Prostate gland (tissue), 2 donors: ENCODE results near the gene PEX26. TPM values are rescaled to one million over a fixed set of nuclear protein-coding genes. Genes with fewer than 3 reads are reported as not detected.

Source experiments
- DNase-seq: peaks from one replicate; pipeline ENCODE4 v3.0.0-alpha.2; 2019; ENCODE audit warnings: low spot score
- H3K27ac ChIP-seq, 2 donors: fragments of 200-600 bp; sonication (generic); 2 replicates each; pipeline ENCODE4 v1.5.1; 2017 to 2019
- H3K27me3 ChIP-seq: fragments of 200-600 bp; sonication (generic); replicated peaks from 2 replicates; pipeline ENCODE4 v1.5.1; 2019; ENCODE audit not compliant: insufficient read depth
- H3K36me3 ChIP-seq, 2 donors: fragments of 200-600 bp; sonication (generic); 1 replicate in 1 of 2; 2 replicates in 1 of 2; pipeline versions ENCODE4 v1.5.1 to v1.8.1; 2017 to 2019
- H3K4me1 ChIP-seq: fragments of 200-600 bp; sonication (generic); replicated peaks from 2 replicates; pipeline ENCODE4 v1.5.1; 2019
- H3K4me3 ChIP-seq, 2 donors: fragments of 200-600 bp; sonication (generic); 2 replicates each; pipeline ENCODE4 v1.5.1; 2017 to 2019
- H3K9me3 ChIP-seq: fragments of 200-600 bp; sonication (generic); 2 replicates; pipeline ENCODE4 v1.5.1; 2017
- POLR2A ChIP-seq: fragments of 450-650 bp; IDR thresholded peaks from one replicate; pipeline ENCODE4 v1.6.1; 2016; ENCODE audit warnings: antibody characterized with exemption, mild to moderate bottlenecking
- POLR2AphosphoS5 ChIP-seq: sonication (generic); formaldehyde crosslinking; IDR thresholded peaks from one replicate; pipeline ENCODE4 v1.6.1; 2017; ENCODE audit warnings: antibody characterized with exemption
- WGBS: methylation state at CpG from one replicate; pipeline ENCODE4 v1.1.5; 2018; 5-methylcytosine and 5-hydroxymethylcytosine counted together
- intact Hi-C: fragments of 100-400 bp; cut with DNase I; formaldehyde crosslinking; loops from one replicate; pipeline ENCODE4 v1.14.2; 2022
- total RNA-seq, 2 donors: library from RNA; depleted of rRNA; stranded (reverse); fragments of >200 nt; gene quantifications; one replicate each; pipeline ENCODE4 v1.1.0, GENCODE V29; 2016
- TF ChIP-seq, protein P1 (sequence below), 4 experiments: fragments of 200-600 bp in 2 of 4; fragments of 450-650 bp in 2 of 4; sonication (generic) in 2 of 4; IDR thresholded peaks; 1 replicate in 3 of 4; 2 replicates in 1 of 4; pipeline ENCODE4 v1.5.1; 2016 to 2019; ENCODE audit warnings: antibody characterized with exemption in 4 of 4, mild to moderate bottlenecking in 2 of 4, moderate library complexity in 2 of 4

PEX26 gene
- total RNA-seq, 2 donors from 2014 or later = 34.7 to 38.2 TPM

DNA sequence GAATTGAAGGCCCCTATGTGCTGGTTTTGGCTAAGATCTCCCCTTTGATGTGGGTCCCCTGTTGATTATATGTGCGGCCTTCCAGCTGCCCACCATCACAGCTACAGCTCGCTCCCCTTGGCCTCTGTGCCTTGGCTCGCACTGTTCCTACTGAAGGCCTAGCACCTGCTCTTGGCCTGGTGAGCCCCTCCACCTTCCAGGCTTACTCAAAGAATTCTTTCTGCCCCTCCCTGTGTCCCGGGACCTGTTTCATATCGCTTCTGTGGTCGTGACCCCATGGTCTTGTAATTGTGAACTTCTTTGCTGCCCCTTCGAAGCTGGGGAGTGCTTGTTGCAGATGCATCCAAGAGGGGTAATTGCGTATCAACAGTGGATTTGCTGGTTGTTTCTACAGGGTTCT, 12.5 kb downstream of the PEX26 start:
- DNase-seq = no peak
- Histone ChIP-seq H3K36me3 (peaks cover 10 to 11% of the 10 kb centered on the region in 2 donors), H3K27ac (no peak overlapping the region), H3K4me3 (no peak overlapping the region), H3K9me3 (no peaks in the 10 kb centered on the region), H3K4me1 (no peaks in the 10 kb centered on the region), H3K27me3 (no peaks in the 10 kb centered on the region)
- no peak for TF ChIP-seq POLR2A
- TF ChIP-seq, protein P1, sequence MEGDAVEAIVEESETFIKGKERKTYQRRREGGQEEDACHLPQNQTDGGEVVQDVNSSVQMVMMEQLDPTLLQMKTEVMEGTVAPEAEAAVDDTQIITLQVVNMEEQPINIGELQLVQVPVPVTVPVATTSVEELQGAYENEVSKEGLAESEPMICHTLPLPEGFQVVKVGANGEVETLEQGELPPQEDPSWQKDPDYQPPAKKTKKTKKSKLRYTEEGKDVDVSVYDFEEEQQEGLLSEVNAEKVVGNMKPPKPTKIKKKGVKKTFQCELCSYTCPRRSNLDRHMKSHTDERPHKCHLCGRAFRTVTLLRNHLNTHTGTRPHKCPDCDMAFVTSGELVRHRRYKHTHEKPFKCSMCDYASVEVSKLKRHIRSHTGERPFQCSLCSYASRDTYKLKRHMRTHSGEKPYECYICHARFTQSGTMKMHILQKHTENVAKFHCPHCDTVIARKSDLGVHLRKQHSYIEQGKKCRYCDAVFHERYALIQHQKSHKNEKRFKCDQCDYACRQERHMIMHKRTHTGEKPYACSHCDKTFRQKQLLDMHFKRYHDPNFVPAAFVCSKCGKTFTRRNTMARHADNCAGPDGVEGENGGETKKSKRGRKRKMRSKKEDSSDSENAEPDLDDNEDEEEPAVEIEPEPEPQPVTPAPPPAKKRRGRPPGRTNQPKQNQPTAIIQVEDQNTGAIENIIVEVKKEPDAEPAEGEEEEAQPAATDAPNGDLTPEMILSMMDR (IDR thresholded peaks at IDR 0.05) = no peak
- no peak for TF ChIP-seq POLR2AphosphoS5
- 93% methylated on average over 8 of the region's 8 CpGs for WGBS
- intact Hi-C loops = no loop called here

DNA sequence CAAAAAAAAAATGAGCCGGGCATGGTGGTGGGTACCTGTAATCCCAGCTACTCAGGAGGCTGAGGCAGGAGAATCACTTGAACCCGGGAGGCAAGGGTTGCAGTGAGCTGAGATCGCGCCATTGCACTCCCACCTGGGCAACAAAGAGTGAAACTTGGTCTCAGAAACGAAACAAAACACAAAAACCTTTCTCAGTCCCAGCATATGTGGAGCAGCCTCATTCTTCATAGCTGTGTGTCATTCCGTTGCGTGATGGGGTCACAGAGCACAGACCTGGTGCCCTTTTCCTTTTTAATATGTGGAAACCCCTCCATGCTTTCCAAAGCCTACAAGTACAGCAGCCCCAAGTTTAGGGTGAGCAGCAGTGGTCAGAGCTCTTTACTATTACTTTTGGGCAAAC, 13.7 kb downstream of the PEX26 start:
- Histone ChIP-seq H3K4me1 (no peaks in the 10 kb centered on the region), H3K4me3 (peak overlapping the region in 1 of 2 donors; percentile 26), H3K9me3 (no peaks in the 10 kb centered on the region), H3K36me3 (peaks cover 10 to 11% of the 10 kb centered on the region in 2 donors), H3K27me3 (no peaks in the 10 kb centered on the region), H3K27ac (peak overlapping the region; percentile 82 to 86)
- no peak for TF ChIP-seq POLR2AphosphoS5
- no peak for TF ChIP-seq POLR2A
- TF ChIP-seq, protein P1 (IDR thresholded peaks at IDR 0.05) = no peak
- 64% methylated on average over 7 of the region's 7 CpGs for WGBS
- intact Hi-C loops = no loop called here
- DNase-seq = no peak

DNA sequence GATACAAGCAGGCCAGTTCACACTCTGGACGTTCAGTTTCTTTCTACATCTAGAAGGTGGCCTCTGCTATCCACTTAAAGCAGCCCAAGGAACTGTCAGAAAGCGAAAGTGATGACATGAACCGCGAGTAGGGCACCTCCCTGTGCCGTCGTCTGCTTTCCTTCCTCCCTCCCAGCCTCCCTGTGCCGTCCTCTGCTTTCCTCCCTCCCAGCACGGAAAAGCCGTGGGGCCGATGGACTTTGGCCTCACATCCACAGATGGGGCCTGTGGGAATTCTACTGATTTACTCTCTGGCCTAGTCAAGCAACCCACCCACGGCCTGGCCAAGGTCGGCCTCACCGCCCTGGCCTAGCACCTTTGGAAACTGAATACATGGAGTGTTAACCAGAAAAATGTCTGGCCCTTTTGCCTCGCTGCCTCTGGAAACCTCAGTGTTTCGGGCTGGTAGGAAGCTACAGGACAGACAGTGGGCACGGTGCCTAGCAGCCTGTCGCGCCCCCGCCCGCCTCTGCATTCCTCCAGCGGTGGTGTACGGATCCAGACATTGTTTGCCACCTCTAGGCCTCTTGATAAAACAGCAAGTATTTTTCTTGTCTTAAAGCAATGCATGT, 14.2 kb downstream of the PEX26 start:
- H3K4me3 ChIP-seq = peak overlapping the region; percentile 15 to 26
- WGBS = 44% methylated on average over 22 of the region's 22 CpGs
- intact Hi-C loops = no loop called here
- H3K36me3 ChIP-seq = peaks cover 10 to 11% of the 10 kb centered on the region in 2 donors
- DNase-seq = peak; percentile 62
- no peak for TF ChIP-seq POLR2A
- TF ChIP-seq, protein P1 (IDR thresholded peaks at IDR 0.05) = peak in 2 of 4 experiments; percentile 18 to 20
- H3K27me3 ChIP-seq = no peaks in the 10 kb centered on the region
- H3K9me3 ChIP-seq = no peaks in the 10 kb centered on the region
- H3K4me1 ChIP-seq = no peaks in the 10 kb centered on the region
- H3K27ac ChIP-seq = peak overlapping the region; percentile 82 to 86

DNA sequence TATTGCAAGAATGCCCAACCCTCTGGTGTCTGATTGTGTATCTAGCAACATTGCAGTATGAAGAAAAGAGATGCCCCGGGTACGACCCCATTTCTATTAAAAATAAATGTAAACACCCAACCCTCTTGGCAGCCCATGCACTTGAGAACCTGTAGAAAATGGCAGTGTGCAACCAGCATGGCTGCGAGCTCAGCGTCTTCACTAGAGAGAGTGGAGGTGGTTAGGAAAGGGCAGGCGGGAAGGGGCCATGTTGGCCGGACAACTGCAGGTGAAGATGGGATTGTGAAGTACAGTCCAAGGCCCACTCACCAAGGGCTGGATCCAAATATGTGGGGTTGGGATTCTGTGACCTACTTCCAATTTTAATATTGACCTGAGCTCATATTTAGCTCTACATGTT, 15.9 kb downstream of the PEX26 start:
- no peak overlapping the region for H3K4me3 ChIP-seq
- WGBS = 82% methylated on average over 6 of the region's 6 CpGs
- no peaks in the 10 kb centered on the region for H3K9me3 ChIP-seq
- intact Hi-C loops = no loop called here
- H3K4me1 ChIP-seq = no peaks in the 10 kb centered on the region
- no peaks in the 10 kb centered on the region for H3K27me3 ChIP-seq
- no peaks in the 10 kb centered on the region for H3K36me3 ChIP-seq
- DNase-seq = no peak
- H3K27ac ChIP-seq = no peak overlapping the region
- TF ChIP-seq, protein P1 (IDR thresholded peaks at IDR 0.05) = no peak

DNA sequence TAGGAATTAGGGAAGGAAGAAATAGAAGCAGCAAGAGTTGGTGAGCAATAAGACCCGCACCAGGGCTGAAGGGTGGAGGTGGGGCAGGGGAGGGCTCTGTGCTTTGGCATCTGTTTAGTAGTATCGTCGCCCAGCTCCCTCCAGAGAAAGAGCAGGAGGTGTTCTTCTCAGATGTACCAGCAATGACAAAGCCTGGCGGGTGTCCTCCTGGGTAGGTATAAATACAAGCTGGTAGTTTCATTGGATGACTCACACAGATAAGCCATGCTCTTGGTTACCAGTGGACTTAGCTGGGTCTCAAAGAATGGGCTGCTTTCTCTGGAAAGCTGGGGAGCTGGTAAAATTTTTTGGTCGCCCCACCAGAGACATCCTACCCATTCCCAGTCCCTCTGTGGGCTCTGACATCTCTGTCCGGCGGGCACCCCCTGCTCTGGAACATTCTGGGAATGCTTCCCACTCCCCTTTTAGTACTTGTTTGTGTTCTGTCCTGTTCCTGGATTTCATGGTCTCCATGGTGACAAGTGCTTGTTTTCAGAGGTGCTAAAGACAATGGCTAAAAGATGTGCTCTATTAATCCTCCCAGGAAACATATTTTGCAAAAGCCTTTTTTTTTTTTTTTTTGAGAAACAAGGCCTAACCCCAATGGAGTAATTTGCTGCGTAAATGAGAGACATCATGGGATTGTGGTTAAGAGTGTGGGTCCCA, 17.5 kb downstream of the PEX26 start:
- no peaks in the 10 kb centered on the region for H3K9me3 ChIP-seq
- DNase-seq = no peak
- 69% methylated on average over 8 of the region's 8 CpGs for WGBS
- no peaks in the 10 kb centered on the region for H3K27me3 ChIP-seq
- no peaks in the 10 kb centered on the region for H3K36me3 ChIP-seq
- no peaks in the 10 kb centered on the region for H3K4me1 ChIP-seq
- TF ChIP-seq POLR2A (no peak), POLR2AphosphoS5 (no peak)
- TF ChIP-seq, protein P1 (IDR thresholded peaks at IDR 0.05) = no peak
- H3K4me3 ChIP-seq = no peak overlapping the region
- no peak overlapping the region for H3K27ac ChIP-seq
- intact Hi-C loops = no loop called here
